PC-9 (cell line): Measurements from ENCODE around the gene CRELD2. TPM values are rescaled to one million over a fixed set of nuclear protein-coding genes. Genes with fewer than 3 reads are reported as not detected.
A peak's percentile ranks its signal among the peaks of the same experiment; 100 is the strongest.

Experiments
- BruUV-seq: library from RNA; stranded (reverse); fragments of 400-500 nt; replicated peaks from 2 replicates; lab custom pipeline; 2021; lab: Mats Ljungman, UMichigan
- CTCF ChIA-PET: fragments of 300-600 bp; sonication (Branson Sonifier 250); formaldehyde crosslinking; loops from one replicate; lab custom pipeline; 2022; ENCODE audit warnings: antibody characterized with exemption; lab: Charles Lee
- POLR2A ChIA-PET: fragments of 300-600 bp; sonication (Branson Sonifier 250); formaldehyde crosslinking; loops from one replicate; lab custom pipeline; 2022; ENCODE audit warnings: antibody characterized with exemption; ENCODE audit not compliant: unreplicated experiment; lab: Charles Lee
- DNase-seq, 2 experiments: peaks; one replicate each; pipeline versions ENCODE4 v3.0.0 to v3.0.0-alpha.2; 2015 to 2022; ENCODE audit warnings: mixed read lengths in 1 of 2
- H2AFZ ChIP-seq: fragments of 200-600 bp; sonication (generic); 2 replicates; pipeline ENCODE4 v1.8.1; 2017; ENCODE audit warnings: antibody characterized with exemption
- H3F3A ChIP-seq: fragments of 200-600 bp; sonication (generic); 2 replicates; pipeline ENCODE4 v1.8.1; 2017; ENCODE audit warnings: antibody characterized with exemption, mild to moderate bottlenecking, low read depth; ENCODE audit not compliant: insufficient read depth
- H3K27ac ChIP-seq: fragments of 200-600 bp; sonication (generic); 2 replicates; pipeline ENCODE4 v1.6.1; 2016; ENCODE audit warnings: mixed run types
- H3K27me3 ChIP-seq: fragments of 200-600 bp; sonication (generic); 2 replicates; pipeline ENCODE4 v1.6.1; 2016; ENCODE audit warnings: low read depth, mixed run types; ENCODE audit not compliant: insufficient read depth
- H3K36me3 ChIP-seq: fragments of 200-600 bp; sonication (generic); 2 replicates; pipeline ENCODE4 v1.6.1; 2016; ENCODE audit warnings: low read depth, mixed run types
- H3K4me1 ChIP-seq: fragments of 200-600 bp; sonication (generic); replicated peaks from 2 replicates; pipeline ENCODE4 v1.6.1; 2016; ENCODE audit warnings: mixed run types; ENCODE audit not compliant: insufficient read depth
- H3K4me2 ChIP-seq: fragments of 200-600 bp; sonication (generic); 2 replicates; pipeline ENCODE4 v1.6.1; 2017; ENCODE audit warnings: mixed run types
- H3K4me3 ChIP-seq: fragments of 200-600 bp; sonication (generic); 2 replicates; pipeline ENCODE4 v1.6.1; 2016; ENCODE audit warnings: mixed run types
- H3K79me2 ChIP-seq: fragments of 200-600 bp; sonication (generic); 2 replicates; pipeline ENCODE4 v1.6.1; 2017; ENCODE audit warnings: low read depth, mixed run types
- H3K9me2 ChIP-seq: fragments of 200-600 bp; sonication (generic); 2 replicates; pipeline ENCODE4 v1.8.1; 2017; ENCODE audit warnings: mild to moderate bottlenecking; ENCODE audit not compliant: insufficient read depth
- H3K9me3 ChIP-seq: fragments of 200-600 bp; sonication (generic); 2 replicates; pipeline ENCODE4 v1.8.1; 2016; ENCODE audit warnings: low read depth; ENCODE audit not compliant: insufficient read depth
- H4K20me1 ChIP-seq: fragments of 200-600 bp; sonication (generic); 2 replicates; pipeline ENCODE4 v1.8.1; 2017; ENCODE audit not compliant: insufficient read depth
- EZH2 ChIP-seq: fragments of 200-600 bp; sonication (generic); IDR thresholded peaks from 2 replicates; pipeline ENCODE4 v1.8.0; 2017; ENCODE audit warnings: antibody characterized with exemption, low read depth
- intact Hi-C: fragments of 100-400 bp; cut with micrococcal nuclease; formaldehyde crosslinking; loops from one replicate; pipeline ENCODE4 v1.10.0; 2022; ENCODE audit not compliant: unreplicated experiment
- total RNA-seq: library from RNA; stranded (reverse); gene quantifications from 2 replicates; pipeline ENCODE4 v1.2.3, GENCODE V29; 2021
- TF ChIP-seq, protein P1 (sequence below): fragments of 200-600 bp; sonication (generic); conservative IDR thresholded peaks from 2 replicates; pipeline ENCODE4 v1.6.1; 2017; ENCODE audit warnings: mixed run types, antibody characterized with exemption, mild to moderate bottlenecking, moderate library complexity

CRELD2 gene
- total RNA-seq, 1 experiment from 2014 or later: 30.7 TPM

DNA sequence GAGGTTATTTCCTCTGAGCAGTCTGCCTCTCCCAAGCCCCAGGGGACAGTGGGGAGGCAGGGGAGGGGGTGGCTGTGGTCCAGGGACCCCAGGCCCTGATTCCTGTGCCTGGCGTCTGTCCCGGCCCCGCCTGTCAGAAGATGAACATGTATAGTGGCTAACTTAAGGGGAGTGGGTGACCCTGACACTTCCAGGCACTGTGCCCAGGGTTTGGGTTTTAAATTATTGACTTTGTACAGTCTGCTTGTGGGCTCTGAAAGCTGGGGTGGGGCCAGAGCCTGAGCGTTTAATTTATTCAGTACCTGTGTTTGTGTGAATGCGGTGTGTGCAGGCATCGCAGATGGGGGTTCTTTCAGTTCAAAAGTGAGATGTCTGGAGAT, 45.2 kb downstream of the CRELD2 start:
- no peak for DNase-seq
- Histone ChIP-seq H4K20me1 (peaks cover 52% of the 10 kb centered on the region), H3K4me1 (peaks cover 30% of the 10 kb centered on the region), H2AFZ (no peak overlapping the region), H3K79me2 (peaks cover 46% of the 10 kb centered on the region), H3K9me3 (no peaks in the 10 kb centered on the region), H3K27ac (peak overlapping the region; percentile 8; the same call in 1 of the 2 replicates), H3K4me3 (peak overlapping the region; percentile 97; the same call in 1 of the 2 replicates), H3K27me3 (no peaks in the 10 kb centered on the region), H3K9me2 (no peaks in the 10 kb centered on the region), H3K4me2 (peak overlapping the region; percentile 99), H3F3A (peaks cover 56% of the 10 kb centered on the region), H3K36me3 (peaks cover 31% of the 10 kb centered on the region)
- CTCF ChIA-PET: no interaction called here
- intact Hi-C loops: loop anchor here (2.0 kb wide), 1 partner anchor 65 kb away; no protein-coding TSS in a partner anchor
- POLR2A ChIA-PET: interaction anchor here (0.6 kb wide), 1 partner anchor 27 kb away, joined by 10 read pairs; no protein-coding TSS in a partner anchor
- TSS peak; percentile 22 for BruUV-seq
- no peak for TF ChIP-seq EZH2
- TF ChIP-seq, protein P1, sequence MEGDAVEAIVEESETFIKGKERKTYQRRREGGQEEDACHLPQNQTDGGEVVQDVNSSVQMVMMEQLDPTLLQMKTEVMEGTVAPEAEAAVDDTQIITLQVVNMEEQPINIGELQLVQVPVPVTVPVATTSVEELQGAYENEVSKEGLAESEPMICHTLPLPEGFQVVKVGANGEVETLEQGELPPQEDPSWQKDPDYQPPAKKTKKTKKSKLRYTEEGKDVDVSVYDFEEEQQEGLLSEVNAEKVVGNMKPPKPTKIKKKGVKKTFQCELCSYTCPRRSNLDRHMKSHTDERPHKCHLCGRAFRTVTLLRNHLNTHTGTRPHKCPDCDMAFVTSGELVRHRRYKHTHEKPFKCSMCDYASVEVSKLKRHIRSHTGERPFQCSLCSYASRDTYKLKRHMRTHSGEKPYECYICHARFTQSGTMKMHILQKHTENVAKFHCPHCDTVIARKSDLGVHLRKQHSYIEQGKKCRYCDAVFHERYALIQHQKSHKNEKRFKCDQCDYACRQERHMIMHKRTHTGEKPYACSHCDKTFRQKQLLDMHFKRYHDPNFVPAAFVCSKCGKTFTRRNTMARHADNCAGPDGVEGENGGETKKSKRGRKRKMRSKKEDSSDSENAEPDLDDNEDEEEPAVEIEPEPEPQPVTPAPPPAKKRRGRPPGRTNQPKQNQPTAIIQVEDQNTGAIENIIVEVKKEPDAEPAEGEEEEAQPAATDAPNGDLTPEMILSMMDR: no peak

DNA sequence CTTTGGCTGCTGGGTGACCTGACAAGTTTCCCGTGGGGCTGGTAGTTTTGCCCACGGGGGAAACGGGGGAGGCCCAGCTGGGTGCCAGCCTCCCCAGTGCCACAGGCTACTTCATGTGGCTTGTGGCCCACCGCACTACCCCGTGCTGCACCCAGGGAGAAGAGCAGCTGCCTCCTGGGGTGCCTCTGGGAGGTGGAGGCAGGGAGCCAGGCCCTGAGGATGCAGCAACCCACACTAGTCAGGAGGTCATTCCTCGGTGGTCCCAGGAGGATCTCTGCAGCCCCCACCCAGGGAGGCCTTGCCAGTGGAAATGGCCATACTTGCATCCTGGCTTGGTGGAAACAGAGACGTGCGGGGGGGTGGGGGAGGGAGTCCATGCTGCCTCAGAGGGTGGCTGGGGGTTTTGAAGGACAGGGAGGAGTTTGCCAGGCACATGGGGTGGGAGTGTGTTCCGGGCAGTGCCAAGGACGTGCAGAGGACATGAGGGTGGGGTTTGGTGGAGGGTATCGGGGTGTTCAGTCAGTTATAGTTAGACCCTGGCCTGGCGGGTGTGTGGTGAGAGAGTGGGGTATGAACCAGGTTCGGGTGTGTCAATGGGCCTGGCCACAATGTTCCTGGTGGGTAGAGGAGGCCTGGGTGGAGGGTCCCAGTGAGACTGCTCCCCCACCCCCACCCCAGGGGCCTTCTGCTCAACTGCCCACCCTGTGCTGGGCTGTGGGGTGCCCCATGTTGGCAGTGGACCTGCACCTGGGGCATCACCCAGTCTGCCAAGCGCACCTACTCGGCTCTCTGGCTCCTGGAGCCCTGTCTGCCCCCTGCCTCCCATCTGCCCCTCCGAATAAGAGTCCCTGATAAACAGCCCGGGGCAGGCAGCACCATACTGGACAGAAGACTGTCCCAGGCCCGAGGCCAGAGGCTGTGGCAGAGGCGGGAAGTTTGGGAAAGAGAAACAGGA, 46.0 kb downstream of the CRELD2 start:
- Histone ChIP-seq H4K20me1 (peaks cover 52% of the 10 kb centered on the region), H3K4me1 (peaks cover 22% of the 10 kb centered on the region), H3K4me2 (peak overlapping the region; percentile 99; the same call in 1 of the 2 replicates), H3K9me3 (no peaks in the 10 kb centered on the region), H3K27ac (peak overlapping the region; percentile 8; the same call in 1 of the 2 replicates), H2AFZ (no peak overlapping the region), H3K36me3 (peaks cover 31% of the 10 kb centered on the region), H3F3A (peaks cover 58% of the 10 kb centered on the region), H3K9me2 (no peaks in the 10 kb centered on the region), H3K4me3 (no peak overlapping the region), H3K27me3 (no peaks in the 10 kb centered on the region), H3K79me2 (peaks cover 41% of the 10 kb centered on the region)
- no TSS peak for BruUV-seq
- POLR2A ChIA-PET: no interaction called here
- CTCF ChIA-PET: no interaction called here
- intact Hi-C loops: no loop called here
- no peak for DNase-seq
- no peak for TF ChIP-seq EZH2
- TF ChIP-seq, protein P1: no peak

- peaks cover 23% of the 10 kb centered on the region for H3K4me1 ChIP-seq
- H2AFZ ChIP-seq: no peak overlapping the region
- ChIA-PET POLR2A (no interaction called here), CTCF (no interaction called here)
- peaks cover 52% of the 10 kb centered on the region for H4K20me1 ChIP-seq
- no peak overlapping the region for H3K4me2 ChIP-seq
- no peak overlapping the region for H3K27ac ChIP-seq
- H3K79me2 ChIP-seq: peaks cover 40% of the 10 kb centered on the region
- H3K36me3 ChIP-seq: peaks cover 31% of the 10 kb centered on the region
- no peak for TF ChIP-seq EZH2
- TF ChIP-seq, protein P1: no peak
- H3K27me3 ChIP-seq: no peaks in the 10 kb centered on the region
- H3K9me2 ChIP-seq: no peaks in the 10 kb centered on the region
- peaks cover 57% of the 10 kb centered on the region; the same call in 1 of the 2 replicates for H3F3A ChIP-seq
- no peak overlapping the region for H3K4me3 ChIP-seq
- BruUV-seq: no TSS peak
- intact Hi-C loops: no loop called here
- no peak for DNase-seq
- H3K9me3 ChIP-seq: no peaks in the 10 kb centered on the region
Measured at GRCh38 chr22:49965091-49966040, 46.9 kb downstream of the CRELD2 start.
